GM19468 (cell line): ENCODE measurements around the gene PGBD2.
"Not testable (repeated sequence)": the region's sequence is repeated elsewhere in the genome, so short reads cannot be mapped to it uniquely, and the experiment has no call there.

Experiments
- ATAC-seq: cut with Tn5 transposase; IDR thresholded peaks from one replicate; pipeline ENCODE4 v1.9.1; 2021; ENCODE audit warnings: mild to moderate bottlenecking, moderate library complexity, moderate number of reproducible peaks; ENCODE audit not compliant: unreplicated experiment; ENCODE audit errors: extremely low read depth

The PGBD2 gene

GRCh38 chr1:248924696-248925532 lies 18.9 kb downstream of the PGBD2 start:
- ATAC-seq, result no peak

GRCh38 chr1:248925859-248926258 lies 19.8 kb downstream of the PGBD2 start:
- not testable (repeated sequence) for ATAC-seq

GRCh38 chr1:248926401-248927182 lies 20.6 kb downstream of the PGBD2 start:
- no peak for ATAC-seq

- ATAC-seq, result not testable (repeated sequence)
These were observed 21.2 kb downstream of the PGBD2 start for GRCh38 chr1:248927283-248927682.

- ATAC-seq, result not testable (repeated sequence)
These were observed 22.1 kb downstream of the PGBD2 start for GRCh38 chr1:248928122-248928521.

GRCh38 chr1:248930037-248930436 lies 24.0 kb downstream of the PGBD2 start:
- not testable (repeated sequence) for ATAC-seq

GRCh38 chr1:248938173-248938809 lies 32.3 kb downstream of the PGBD2 start:
- not testable (repeated sequence) for ATAC-seq

- not testable (repeated sequence) for ATAC-seq
These were observed 38.3 kb downstream of the PGBD2 start for GRCh38 chr1:248944134-248944999.

- ATAC-seq, result not testable (repeated sequence)
These were observed 39.0 kb downstream of the PGBD2 start for GRCh38 chr1:248945000-248945423.

- not testable (repeated sequence) for ATAC-seq
These were observed 39.4 kb downstream of the PGBD2 start for GRCh38 chr1:248945453-248945852.

- not testable (repeated sequence) for ATAC-seq
These were observed 39.9 kb downstream of the PGBD2 start for GRCh38 chr1:248945856-248946416.
